Measurements from ENCODE around the gene ARSJ. TPM values are rescaled to one million over a fixed set of nuclear protein-coding genes. Genes with fewer than 3 reads are reported as not detected.
"Not testable (repeated sequence)": the region's sequence is repeated elsewhere in the genome, so short reads cannot be mapped to it uniquely, and the experiment has no call there.

ARSJ gene
- total and polyA plus RNA-seq, 4 donors: 2.3 to 20.6 (median 6.6) TPM

- no peak for TF ChIP-seq CTCF (IDR thresholded peaks at IDR 0.05; ENCODE audit: control extremely low read depth, extremely low read depth)
- no peak for ATAC-seq (ENCODE audit: insufficient read depth, low FRiP score)
- no peak overlapping the region for H3K9ac ChIP-seq (ENCODE audit: insufficient read depth in 1 of 2, low read length in 2 of 2)
- H3K27me3 ChIP-seq (ENCODE audit: control insufficient read depth in 3 of 3, insufficient read depth in 3 of 3, low read length in 2 of 3): no peaks in the 10 kb centered on the region
- no peak for DNase-seq
- no peaks in the 10 kb centered on the region for H3K36me3 ChIP-seq (ENCODE audit: control insufficient read depth in 4 of 4, insufficient read depth in 4 of 4, low read length in 4 of 4)
- H3K4me1 ChIP-seq (ENCODE audit: control insufficient read depth in 5 of 5, insufficient read depth in 5 of 5, low read length in 5 of 5): no peaks in the 10 kb centered on the region
- H3K27ac ChIP-seq (ENCODE audit: low read depth in 1 of 2, low read length in 1 of 2): no peak overlapping the region
- 82 to 85% methylated on average over 1 of the region's 1 CpG for WGBS, 2 donors
- no peak overlapping the region for H3K4me3 ChIP-seq
- no peaks in the 10 kb centered on the region for H3K9me3 ChIP-seq (ENCODE audit: control insufficient read depth in 4 of 4, insufficient read depth in 3 of 4, low read length in 3 of 4)
These were observed 33.5 kb downstream of the ARSJ start for GRCh38 chr4:113945906-113946305.

- Histone ChIP-seq H3K9me3 (ENCODE audit: control insufficient read depth in 4 of 4, insufficient read depth in 3 of 4, low read length in 3 of 4) (no peaks in the 10 kb centered on the region), H3K9ac (ENCODE audit: insufficient read depth in 1 of 2, low read length in 2 of 2) (no peak overlapping the region), H3K27ac (ENCODE audit: low read depth in 1 of 2, low read length in 1 of 2) (no peak overlapping the region), H3K4me1 (ENCODE audit: control insufficient read depth in 5 of 5, insufficient read depth in 5 of 5, low read length in 5 of 5) (no peaks in the 10 kb centered on the region), H3K4me3 (no peak overlapping the region), H3K36me3 (ENCODE audit: control insufficient read depth in 4 of 4, insufficient read depth in 4 of 4, low read length in 4 of 4) (no peaks in the 10 kb centered on the region), H3K27me3 (ENCODE audit: control insufficient read depth in 3 of 3, insufficient read depth in 3 of 3, low read length in 2 of 3) (no peaks in the 10 kb centered on the region)
- WGBS, 2 donors: 16 to 43% methylated on average over 3 of the region's 3 CpGs
- DNase-seq: no peak
- no peak for TF ChIP-seq CTCF (IDR thresholded peaks at IDR 0.05; ENCODE audit: control extremely low read depth, extremely low read depth)
- ATAC-seq (ENCODE audit: insufficient read depth, low FRiP score): no peak
These were observed 35.6 kb downstream of the ARSJ start for GRCh38 chr4:113943863-113944262.

GRCh38 chr4:113943085-113943484 is 36.4 kb downstream of the ARSJ start:
- Histone ChIP-seq H3K36me3 (ENCODE audit: control insufficient read depth in 4 of 4, insufficient read depth in 4 of 4, low read length in 4 of 4) (no peaks in the 10 kb centered on the region), H3K27me3 (ENCODE audit: control insufficient read depth in 3 of 3, insufficient read depth in 3 of 3, low read length in 2 of 3) (no peaks in the 10 kb centered on the region), H3K4me3 (no peak overlapping the region), H3K4me1 (ENCODE audit: control insufficient read depth in 5 of 5, insufficient read depth in 5 of 5, low read length in 5 of 5) (no peaks in the 10 kb centered on the region), H3K9ac (ENCODE audit: insufficient read depth in 1 of 2, low read length in 2 of 2) (no peak overlapping the region), H3K27ac (ENCODE audit: low read depth in 1 of 2, low read length in 1 of 2) (no peak overlapping the region), H3K9me3 (ENCODE audit: control insufficient read depth in 4 of 4, insufficient read depth in 3 of 4, low read length in 3 of 4) (no peaks in the 10 kb centered on the region)
- TF ChIP-seq CTCF (IDR thresholded peaks at IDR 0.05; ENCODE audit: control extremely low read depth, extremely low read depth): no peak
- no peak for DNase-seq
- 35 to 44% methylated on average over 1 of the region's 1 CpG for WGBS, 2 donors
- no peak for ATAC-seq (ENCODE audit: insufficient read depth, low FRiP score)

- Histone ChIP-seq H3K27ac (ENCODE audit: low read depth in 1 of 2, low read length in 1 of 2) (no peak overlapping the region), H3K4me3 (no peak overlapping the region), H3K9ac (ENCODE audit: insufficient read depth in 1 of 2, low read length in 2 of 2) (no peak overlapping the region), H3K36me3 (ENCODE audit: control insufficient read depth in 4 of 4, insufficient read depth in 4 of 4, low read length in 4 of 4) (no peaks in the 10 kb centered on the region), H3K4me1 (ENCODE audit: control insufficient read depth in 5 of 5, insufficient read depth in 5 of 5, low read length in 5 of 5) (no peaks in the 10 kb centered on the region), H3K27me3 (ENCODE audit: control insufficient read depth in 3 of 3, insufficient read depth in 3 of 3, low read length in 2 of 3) (no peaks in the 10 kb centered on the region), H3K9me3 (ENCODE audit: control insufficient read depth in 4 of 4, insufficient read depth in 3 of 4, low read length in 3 of 4) (no peaks in the 10 kb centered on the region)
- DNase-seq: no peak
- TF ChIP-seq CTCF (IDR thresholded peaks at IDR 0.05; ENCODE audit: control extremely low read depth, extremely low read depth): no peak
- 51 to 68% methylated on average over 1 of the region's 1 CpG for WGBS, 2 donors
- peak; percentile 72 for ATAC-seq (ENCODE audit: insufficient read depth, low FRiP score)
These were observed 37.6 kb downstream of the ARSJ start for GRCh38 chr4:113941836-113942235.

GRCh38 chr4:113940103-113940502 is 39.3 kb downstream of the ARSJ start:
- 94 to 96% methylated on average over 2 of the region's 2 CpGs for WGBS, 2 donors
- H3K27me3 ChIP-seq (ENCODE audit: control insufficient read depth in 3 of 3, insufficient read depth in 3 of 3, low read length in 2 of 3); H3K27ac ChIP-seq (ENCODE audit: low read depth in 1 of 2, low read length in 1 of 2); H3K9me3 ChIP-seq (ENCODE audit: control insufficient read depth in 4 of 4, insufficient read depth in 3 of 4, low read length in 3 of 4); DNase-seq; H3K9ac ChIP-seq (ENCODE audit: insufficient read depth in 1 of 2, low read length in 2 of 2); ATAC-seq (ENCODE audit: insufficient read depth, low FRiP score); H3K36me3 ChIP-seq (ENCODE audit: control insufficient read depth in 4 of 4, insufficient read depth in 4 of 4, low read length in 4 of 4); H3K4me1 ChIP-seq (ENCODE audit: control insufficient read depth in 5 of 5, insufficient read depth in 5 of 5, low read length in 5 of 5); H3K4me3 ChIP-seq: not testable (repeated sequence)

Data from lung (tissue), 12 donors.